Kidney epithelial cell (primary cell): ENCODE measurements around the gene PLXNA4. TPM values are rescaled to one million over a fixed set of nuclear protein-coding genes. Genes with fewer than 3 reads are reported as not detected.

ENCODE experiments used
- DNase-seq: peaks from one replicate; pipeline ENCODE4 v3.0.0-alpha.2; 2010; ENCODE audit warnings: low read depth
- H3K27me3 ChIP-seq: 2 replicates; pipeline ENCODE4 v1.6.0; 2011; ENCODE audit warnings: low read length; ENCODE audit not compliant: control insufficient read depth, insufficient read depth
- H3K36me3 ChIP-seq: 2 replicates; pipeline ENCODE4 v1.5.1; 2011; ENCODE audit warnings: low read length; ENCODE audit not compliant: control insufficient read depth, insufficient read depth
- H3K4me3 ChIP-seq: 2 replicates; pipeline ENCODE4 v1.5.1; 2011; ENCODE audit warnings: low read depth, mild to moderate bottlenecking, control low read depth, low read length
- CTCF ChIP-seq: IDR thresholded peaks from 2 replicates; pipeline ENCODE4 v1.5.1; 2011; ENCODE audit warnings: mild to moderate bottlenecking, moderate library complexity, low read length, control low read depth, inconsistent platforms; ENCODE audit not compliant: insufficient read depth, poor library complexity, severe bottlenecking
- total RNA-seq: library from RNA; depleted of rRNA; stranded (reverse); fragments of >200 nt; gene quantifications from 2 replicates; pipeline ENCODE4 v1.2.3, GENCODE V29; 2015

The PLXNA4 gene
- total RNA-seq, 1 donor from 2014 or later = 5.9 TPM

GRCh38 chr7:132381742-132382472 is 194.4 kb downstream of the PLXNA4 start:
- TF ChIP-seq CTCF = no peak
- DNase-seq = no peak
- H3K4me3 ChIP-seq = no peak overlapping the region
- H3K27me3 ChIP-seq = no peaks in the 10 kb centered on the region
- no peaks in the 10 kb centered on the region for H3K36me3 ChIP-seq

DNA sequence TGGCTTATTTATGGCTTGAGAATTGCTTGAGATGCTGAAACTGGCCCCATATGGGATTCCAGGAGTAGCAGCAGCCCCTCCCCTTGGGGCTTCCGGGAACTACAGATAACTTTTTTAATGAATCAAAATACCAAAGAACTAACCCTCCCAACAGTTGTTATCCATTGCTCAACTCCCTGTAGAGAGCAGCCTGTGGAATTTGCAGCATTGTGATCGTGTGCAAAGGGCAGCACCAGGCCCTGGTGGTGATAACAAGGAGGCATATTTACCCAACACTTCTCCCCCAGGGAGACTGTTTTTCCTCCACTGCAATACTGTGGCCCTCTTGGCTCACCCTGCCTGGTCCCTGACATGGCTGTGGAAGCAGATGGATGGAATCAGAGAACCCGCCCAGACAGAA is 196.2 kb downstream of the PLXNA4 start:
- TF ChIP-seq CTCF = no peak
- DNase-seq = no peak
- Histone ChIP-seq H3K4me3 (no peak overlapping the region), H3K27me3 (no peaks in the 10 kb centered on the region), H3K36me3 (no peaks in the 10 kb centered on the region)

GRCh38 chr7:132379292-132379691 is 197.0 kb downstream of the PLXNA4 start:
- DNase-seq = no peak
- no peak for TF ChIP-seq CTCF
- Histone ChIP-seq H3K4me3 (no peak overlapping the region), H3K36me3 (no peaks in the 10 kb centered on the region), H3K27me3 (no peaks in the 10 kb centered on the region)

GRCh38 chr7:132377703-132378584 is 198.3 kb downstream of the PLXNA4 start:
- H3K4me3 ChIP-seq = no peak overlapping the region
- no peak for TF ChIP-seq CTCF

DNA sequence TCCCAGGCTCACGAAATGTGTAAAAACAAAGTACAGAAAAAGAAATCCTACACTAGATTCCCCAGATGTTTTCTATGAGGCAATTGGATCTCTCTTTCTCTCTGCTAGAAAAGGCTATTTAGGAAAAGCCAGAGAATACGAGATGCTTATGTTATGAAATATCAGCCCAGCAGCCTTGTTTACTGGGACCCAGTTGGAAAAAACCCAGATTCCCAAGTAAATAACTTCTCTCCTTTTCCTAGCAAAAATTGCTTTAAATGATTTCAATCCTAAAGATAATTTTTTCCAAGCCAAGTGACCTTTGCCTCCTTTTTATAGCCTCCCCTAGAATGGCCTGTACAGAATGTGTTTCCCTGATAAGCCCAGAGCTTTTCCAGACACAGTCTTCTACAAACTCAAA is 199.3 kb downstream of the PLXNA4 start:
- no peaks in the 10 kb centered on the region for H3K27me3 ChIP-seq

More at GRCh38 chr7:132377703-132378584, 198.3 kb downstream of the PLXNA4 start:
- no peaks in the 10 kb centered on the region for H3K27me3 ChIP-seq
- no peaks in the 10 kb centered on the region for H3K36me3 ChIP-seq
- no peak for DNase-seq

More for the DNA sequence above, 199.3 kb downstream of the PLXNA4 start:
- Histone ChIP-seq H3K4me3 (no peak overlapping the region), H3K36me3 (no peaks in the 10 kb centered on the region)
- TF ChIP-seq CTCF = no peak
- DNase-seq = no peak
